SK-N-MC (cell line): ENCODE measurements around the gene SGTA.

ENCODE experiments used
- EZH2 ChIP-seq: fragments of 200-600 bp; sonication (generic); IDR thresholded peaks from one replicate; pipeline ENCODE4 v1.6.1; 2017; ENCODE audit warnings: antibody characterized with exemption
- FOXP2 ChIP-seq: optimal IDR thresholded peaks from 2 replicates; pipeline ENCODE3; 2011; ENCODE audit warnings: mild to moderate bottlenecking, moderate library complexity; ENCODE audit not compliant: insufficient read depth; ENCODE audit errors: extremely low read length, control extremely low read depth
- POLR2AphosphoS5 ChIP-seq: IDR thresholded peaks from 2 replicates; pipeline ENCODE4 v1.6.1; 2012; ENCODE audit warnings: mild to moderate bottlenecking, low read depth, low read length, borderline replicate concordance

DNA sequence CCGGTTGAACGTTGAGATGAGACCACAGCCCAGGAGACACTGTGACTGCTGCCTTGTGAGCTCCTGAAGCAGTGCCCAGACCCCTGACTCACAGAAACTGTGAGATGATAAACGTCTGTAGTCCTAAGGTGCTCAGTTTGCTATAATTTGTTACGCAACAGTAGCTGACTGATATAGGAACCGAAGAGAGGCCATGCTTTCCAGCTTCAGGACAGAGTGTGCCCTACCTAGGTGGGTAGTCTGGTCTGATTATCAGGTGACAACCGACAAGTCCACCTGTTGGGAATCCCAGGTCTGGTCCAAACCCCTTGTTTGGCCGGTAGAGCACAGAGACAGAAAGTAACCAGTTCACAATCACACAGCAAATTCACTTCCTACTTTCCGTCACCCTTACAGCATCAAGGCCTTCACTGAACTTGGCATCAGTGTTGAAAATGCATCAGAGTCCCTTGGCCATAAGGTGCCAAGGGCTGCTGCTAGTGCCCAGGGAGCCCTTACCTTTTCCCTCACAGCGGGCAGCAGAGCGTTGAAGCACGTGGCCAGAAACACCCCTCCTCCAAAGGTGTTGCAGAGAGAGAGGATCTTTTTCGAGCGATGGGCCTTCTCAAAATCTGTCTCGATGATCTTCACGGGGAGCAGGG, 46.4 kb downstream of the SGTA start:
- TF ChIP-seq POLR2AphosphoS5 (no peak), EZH2 (no peak), FOXP2 (no peak)
